Gastroesophageal sphincter (tissue), 3 donors: ENCODE results near the gene NEURL1.

Experiments
- CTCF ChIP-seq, 4 experiments: fragments of 200-600 bp in 2 of 4; fragments of 450-650 bp in 2 of 4; sonication (generic) in 1 of 4; IDR thresholded peaks; one replicate each; pipeline ENCODE4 v1.5.1; 2017 to 2019; ENCODE audit warnings: antibody characterized with exemption in 4 of 4, mild to moderate bottlenecking in 2 of 4, moderate library complexity in 2 of 4
- POLR2A ChIP-seq, 2 donors: fragments of 450-650 bp; IDR thresholded peaks; one replicate each; pipeline ENCODE4 v1.6.1; 2017; ENCODE audit warnings: antibody characterized with exemption in 2 of 2, mild to moderate bottlenecking in 2 of 2, moderate library complexity in 1 of 2

GRCh38 chr10:103556383-103557007 lies 63.0 kb downstream of the NEURL1 start:
- TF ChIP-seq CTCF (IDR thresholded peaks at IDR 0.05) (no peak), POLR2A (IDR thresholded peaks at IDR 0.05) (no peak)
